Right cardiac atrium (tissue), 5 donors: ENCODE data around the gene DYRK1B. TPM values are rescaled to one million over a fixed set of nuclear protein-coding genes. Genes with fewer than 3 reads are reported as not detected.
A peak's percentile ranks its signal among the peaks of the same experiment; 100 is the strongest.
"Not testable (repeated sequence)": the region's sequence is repeated elsewhere in the genome, so short reads cannot be mapped to it uniquely, and the experiment has no call there.

ENCODE experiments used
- ATAC-seq, 2 donors: fragments of 200-7000 bp; cut with Tn5 transposase; one replicate each; pipeline versions ENCODE4 v1.8.0 to v1.9.1; 2020; ENCODE audit warnings: moderate library complexity in 2 of 2, mild to moderate bottlenecking in 1 of 2
- DNase-seq, 3 donors: peaks; one replicate each; pipeline ENCODE4 v3.0.0-alpha.2; 2020
- H3K27ac ChIP-seq: one replicate; pipeline ENCODE4 v1.5.1; 2013; ENCODE audit warnings: mild to moderate bottlenecking, low read length, control low read depth, moderate library complexity
- H3K27me3 ChIP-seq: one replicate; pipeline ENCODE4 v1.6.1; 2013; ENCODE audit not compliant: control insufficient read depth, insufficient read depth
- H3K4me1 ChIP-seq: one replicate; pipeline ENCODE4 v1.6.1; 2013; ENCODE audit warnings: low read length; ENCODE audit not compliant: control insufficient read depth, insufficient read depth
- H3K4me3 ChIP-seq: one replicate; pipeline ENCODE4 v1.5.1; 2013; ENCODE audit warnings: low read length, control low read depth
- H3K9me3 ChIP-seq: one replicate; pipeline ENCODE4 v1.6.1; 2013; ENCODE audit warnings: low read length; ENCODE audit not compliant: control insufficient read depth
- WGBS: extraction: QIAGEN DNeasy Blood & Tissue Kit; methylation state at CpG from one replicate; pipeline ENCODE4 v1.1.7; 2013; 5-methylcytosine and 5-hydroxymethylcytosine counted together
- intact Hi-C, 4 donors: fragments of 100-400 bp; cut with DNase I; formaldehyde crosslinking; loops; one replicate each; pipeline versions ENCODE4 v1.11.0 to v1.14.0; 2022 to 2023
- polyA plus RNA-seq: library from polyadenylated mRNA; stranded (reverse); fragments of 200-250 nt; gene quantifications from one replicate; pipeline ENCODE4 v1.2.3, GENCODE V29; 2013
- total RNA-seq, 4 donors: library from RNA; stranded (reverse); fragmentation: NEBNext Ultra II Directional; extraction: Animal tissue kit (Norgen Biotek cat#: 25700); gene quantifications; one replicate each; pipeline ENCODE4 v1.2.1, GENCODE V29; 2021
- donor health status: healthy with polysubstance abuse.
- donor health status: DM: no; HTN: yes; CAD: no.
- donor health status: DM: no; HTN: no; CAD: no.
- donor health status: DM: no; HTN: yes; CAD: no; lungs with severe emphysema.
- donor health status: DM: yes; HTN: yes; CAD: no.

DYRK1B gene
- total and polyA plus RNA-seq, 5 donors: 7.7 to 17.6 (median 14.7) TPM

DNA sequence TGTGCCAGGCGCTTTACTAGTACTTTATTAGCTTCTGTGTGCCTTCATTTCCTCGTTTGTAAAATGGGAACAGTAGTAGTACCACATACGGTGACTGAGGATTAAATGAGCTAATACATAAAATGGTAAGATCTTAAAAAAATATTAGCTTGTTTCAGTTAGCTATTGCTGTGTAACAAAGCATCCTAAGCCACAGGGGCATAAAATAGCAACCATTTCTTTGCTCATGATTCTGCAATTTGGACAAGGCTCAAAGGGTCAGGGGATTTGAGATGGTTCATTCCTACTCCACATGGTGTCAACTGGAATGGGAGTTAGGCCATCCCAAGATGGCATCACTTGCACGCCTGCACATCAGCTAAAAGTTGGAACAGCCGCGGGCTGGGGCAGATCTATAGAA is 13.3 kb downstream of the DYRK1B start:
- 97% methylated on average over 6 of the region's 6 CpGs for WGBS
- DNase-seq (no peak), ATAC-seq (no peak)
- no peaks in the 10 kb centered on the region for H3K9me3 ChIP-seq
- no peaks in the 10 kb centered on the region for H3K27me3 ChIP-seq
- intact Hi-C loops: no loop called here
- H3K27ac ChIP-seq: no peak overlapping the region
- H3K4me1 ChIP-seq: peaks cover 2% of the 10 kb centered on the region
- no peak overlapping the region for H3K4me3 ChIP-seq

GRCh38 chr19:39819786-39820185 is 14.2 kb downstream of the DYRK1B start:
- no peak for ATAC-seq
- 85% methylated on average over 3 of the region's 3 CpGs for WGBS
- DNase-seq: no peak
- no peak overlapping the region for H3K4me3 ChIP-seq
- H3K27ac ChIP-seq: no peak overlapping the region
- H3K4me1 ChIP-seq: peaks cover 2% of the 10 kb centered on the region
- H3K9me3 ChIP-seq: no peaks in the 10 kb centered on the region
- no peaks in the 10 kb centered on the region for H3K27me3 ChIP-seq
- intact Hi-C loops: no loop called here

DNA sequence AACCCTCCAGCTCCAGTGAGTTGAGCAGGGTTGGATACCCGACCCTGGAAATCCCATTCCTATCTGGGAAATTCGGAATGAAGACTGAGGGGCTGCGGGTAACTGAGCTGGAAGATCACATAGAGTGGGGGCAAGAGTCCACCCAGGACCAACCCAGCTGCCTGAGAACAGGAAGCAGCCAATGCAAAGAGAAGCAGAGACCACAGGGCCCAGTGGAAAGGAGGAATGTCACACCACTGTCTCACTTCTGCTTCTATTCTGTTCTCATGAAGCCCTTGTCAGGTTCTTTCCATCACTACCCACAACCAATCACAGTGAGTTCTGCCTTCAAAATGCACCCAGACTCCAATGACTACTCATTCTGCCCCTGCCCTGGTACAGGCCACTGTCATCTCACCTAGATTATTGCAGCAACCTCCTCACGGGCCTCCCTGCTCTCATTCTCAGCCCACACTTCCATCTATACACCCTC is 15.3 kb downstream of the DYRK1B start:
- no peak for ATAC-seq
- Histone ChIP-seq H3K27ac (no peak overlapping the region), H3K4me1 (peaks cover 1% of the 10 kb centered on the region), H3K4me3 (no peak overlapping the region), H3K27me3 (no peaks in the 10 kb centered on the region), H3K9me3 (no peaks in the 10 kb centered on the region)
- 92% methylated on average over 4 of the region's 4 CpGs for WGBS
- DNase-seq: no peak
- intact Hi-C loops: no loop called here

- Histone ChIP-seq H3K27me3 (no peaks in the 10 kb centered on the region), H3K4me3 (no peak overlapping the region), H3K4me1 (peaks cover 2% of the 10 kb centered on the region), H3K27ac (no peak overlapping the region), H3K9me3 (no peaks in the 10 kb centered on the region)
- ATAC-seq (no peak), DNase-seq (no peak)
- intact Hi-C loops: no loop called here
- 93% methylated on average over 12 of the region's 12 CpGs for WGBS
These were observed 15.9 kb downstream of the DYRK1B start for GRCh38 chr19:39817888-39818561.

- Histone ChIP-seq H3K27me3 (no peaks in the 10 kb centered on the region), H3K27ac (peak overlapping the region; percentile 85), H3K4me3 (no peak overlapping the region), H3K4me1 (peaks cover 2% of the 10 kb centered on the region), H3K9me3 (no peaks in the 10 kb centered on the region)
- DNase-seq: no peak
- WGBS: 83% methylated on average over 5 of the region's 5 CpGs
- peak; percentile 14 to 61 for ATAC-seq
- intact Hi-C loops: no loop called here
These were observed 17.5 kb downstream of the DYRK1B start for GRCh38 chr19:39816287-39817048.

- ATAC-seq: no peak
- WGBS: 92% methylated on average over 3 of the region's 3 CpGs
- H3K27ac ChIP-seq: no peak overlapping the region
- intact Hi-C loops: no loop called here
- no peaks in the 10 kb centered on the region for H3K27me3 ChIP-seq
- H3K9me3 ChIP-seq: no peaks in the 10 kb centered on the region
- H3K4me1 ChIP-seq: peaks cover 2% of the 10 kb centered on the region
- no peak overlapping the region for H3K4me3 ChIP-seq
- no peak for DNase-seq
These were observed 19.4 kb downstream of the DYRK1B start for GRCh38 chr19:39814595-39814994.

- H3K27ac ChIP-seq, ATAC-seq, intact Hi-C loops, H3K4me3 ChIP-seq, H3K27me3 ChIP-seq, H3K9me3 ChIP-seq, H3K4me1 ChIP-seq, DNase-seq: not testable (repeated sequence)
- WGBS: 95% methylated on average over 6 of the region's 6 CpGs
These were observed 19.9 kb downstream of the DYRK1B start for GRCh38 chr19:39814111-39814510.

DNA sequence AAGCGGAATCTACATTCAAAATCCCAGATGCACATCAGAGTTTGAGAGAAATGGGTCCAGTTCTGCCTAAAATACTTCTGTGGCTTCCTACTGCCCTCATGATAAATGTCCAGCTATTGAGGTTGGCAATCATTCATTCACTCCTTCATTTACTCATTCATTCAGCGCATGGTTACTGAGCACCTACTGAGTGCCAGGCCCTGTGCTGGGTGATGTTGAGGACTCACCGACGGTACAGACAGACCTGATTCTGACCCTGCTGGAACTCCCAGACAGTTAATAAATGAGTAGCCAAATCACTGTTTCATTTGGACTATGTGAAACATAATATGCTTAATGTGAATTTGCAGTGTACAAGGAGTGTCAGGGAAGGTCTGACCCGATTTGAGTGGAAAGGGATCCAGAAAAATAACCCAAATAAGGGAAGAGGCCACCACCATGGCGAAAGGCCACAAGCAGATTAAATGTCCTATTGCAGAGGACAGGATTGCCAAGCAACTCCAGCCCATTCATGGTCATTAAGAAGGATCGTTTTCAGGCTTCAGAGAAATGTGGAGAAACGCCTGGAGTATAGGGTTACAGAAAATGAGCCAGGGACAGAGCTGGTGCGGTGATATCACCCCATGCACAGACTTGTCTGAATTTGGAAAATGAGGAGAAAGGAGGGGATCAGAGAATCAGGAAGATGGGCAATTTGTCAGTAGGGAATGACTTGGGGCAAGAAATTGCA is 20.5 kb downstream of the DYRK1B start:
- Histone ChIP-seq H3K4me3 (no peak overlapping the region), H3K27me3 (no peaks in the 10 kb centered on the region), H3K9me3 (no peaks in the 10 kb centered on the region), H3K27ac (no peak overlapping the region), H3K4me1 (peaks cover 2% of the 10 kb centered on the region)
- ATAC-seq (no peak), DNase-seq (no peak)
- 73% methylated on average over 9 of the region's 9 CpGs for WGBS
- intact Hi-C loops: no loop called here

GRCh38 chr19:39811064-39811463 is 22.9 kb downstream of the DYRK1B start:
- intact Hi-C loops: no loop called here
- Histone ChIP-seq H3K9me3 (no peaks in the 10 kb centered on the region), H3K27ac (no peak overlapping the region), H3K4me3 (no peak overlapping the region), H3K27me3 (no peaks in the 10 kb centered on the region), H3K4me1 (peaks cover 2% of the 10 kb centered on the region)
- ATAC-seq: no peak
- 90% methylated on average over 4 of the region's 4 CpGs for WGBS
- DNase-seq: no peak

DNA sequence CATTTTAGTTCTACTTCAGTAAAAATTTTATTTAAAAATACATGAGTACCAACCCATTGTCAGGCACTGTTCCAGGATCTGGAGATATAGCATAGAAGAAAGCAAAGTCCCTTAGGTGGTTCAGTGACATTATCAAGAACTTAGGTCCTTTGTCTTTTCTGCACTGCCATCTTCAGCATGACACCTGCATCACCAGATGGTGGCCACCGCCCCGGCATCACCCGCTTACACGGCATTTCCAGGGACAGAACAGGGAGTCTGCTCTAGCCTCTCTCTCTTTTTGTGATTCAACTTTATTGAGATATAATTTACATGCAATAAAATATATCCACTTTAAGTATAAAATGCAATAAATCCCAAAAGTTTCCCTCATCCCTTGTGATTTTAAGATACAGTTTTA is 23.5 kb downstream of the DYRK1B start:
- no peak overlapping the region for H3K4me3 ChIP-seq
- 91% methylated on average over 4 of the region's 4 CpGs for WGBS
- H3K9me3 ChIP-seq: no peaks in the 10 kb centered on the region
- ATAC-seq: no peak
- no peak for DNase-seq
- no peaks in the 10 kb centered on the region for H3K27me3 ChIP-seq
- H3K27ac ChIP-seq: no peak overlapping the region
- peaks cover 2% of the 10 kb centered on the region for H3K4me1 ChIP-seq
- intact Hi-C loops: no loop called here

DNA sequence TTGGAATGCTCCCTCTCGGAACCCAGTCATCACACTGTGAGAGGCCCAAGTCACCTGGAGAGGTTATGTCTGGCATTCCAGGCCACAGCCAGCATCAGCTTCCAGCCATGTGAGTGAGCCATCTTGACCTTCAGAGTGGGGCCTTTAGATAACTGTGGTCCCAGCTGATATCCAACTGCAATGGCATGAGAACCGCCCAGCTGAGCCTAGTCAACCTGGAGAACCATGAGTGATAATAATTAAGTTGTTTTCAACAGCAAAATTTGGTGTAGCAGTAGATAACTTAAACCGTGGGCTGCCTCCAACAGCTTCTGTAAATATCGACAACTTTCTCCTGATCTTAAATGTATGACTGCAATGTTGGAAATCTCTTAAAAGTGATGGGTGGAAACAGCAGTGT is 24.6 kb downstream of the DYRK1B start:
- 88% methylated on average over 4 of the region's 4 CpGs for WGBS
- H3K4me1 ChIP-seq: peaks cover 2% of the 10 kb centered on the region
- H3K4me3 ChIP-seq: no peak overlapping the region
- DNase-seq: no peak
- H3K27me3 ChIP-seq: no peaks in the 10 kb centered on the region
- no peak for ATAC-seq
- intact Hi-C loops: no loop called here
- no peak overlapping the region for H3K27ac ChIP-seq
- no peaks in the 10 kb centered on the region for H3K9me3 ChIP-seq
